ENCODE results near the gene SETBP1. TPM values are rescaled to one million over a fixed set of nuclear protein-coding genes. Genes with fewer than 3 reads are reported as not detected.

The SETBP1 gene
- total RNA-seq, 1 donor from 2014 or later = 12.0 TPM

- Mint-ChIP-seq H3K36me3 (peaks cover 41% of the 10 kb centered on the region), H3K4me1 (peaks cover under 1% of the 10 kb centered on the region), H3K4me3 (no peak overlapping the region), H3K9me3 (no peaks in the 10 kb centered on the region), H3K27ac (no peak overlapping the region), H3K27me3 (ENCODE audit: insufficient read depth, low read depth) (peaks cover 2% of the 10 kb centered on the region)
- Histone ChIP-seq H3K4me2 (no peak overlapping the region), H4K20me1 (ENCODE audit: low read depth) (no peaks in the 10 kb centered on the region), H2AFZ (replicated peaks) (no peak overlapping the region), H3K36me3 (no peaks in the 10 kb centered on the region), H3K79me2 (ENCODE audit: low read depth) (peaks cover 9% of the 10 kb centered on the region), H3F3A (ENCODE audit: low read depth) (no peaks in the 10 kb centered on the region), H3K4me3 (no peak overlapping the region), H3K4me1 (peaks cover 6% of the 10 kb centered on the region), H3K27me3 (no peaks in the 10 kb centered on the region), H3K9ac (no peak overlapping the region), H3K27ac (no peak overlapping the region), H3K9me3 (ENCODE audit: low read depth) (no peaks in the 10 kb centered on the region)
- no peak for DNase-seq (ENCODE audit: low spot score)
- TF ChIP-seq EZH2phosphoT487 (IDR thresholded peaks at IDR 0.05) (no peak), CTCF (IDR thresholded peaks at IDR 0.05) (no peak), EZH2 (IDR thresholded peaks at IDR 0.05) (no peak)
Observed at GRCh38 chr18:44764863-44765262, 84.2 kb downstream of the SETBP1 start.

DNA sequence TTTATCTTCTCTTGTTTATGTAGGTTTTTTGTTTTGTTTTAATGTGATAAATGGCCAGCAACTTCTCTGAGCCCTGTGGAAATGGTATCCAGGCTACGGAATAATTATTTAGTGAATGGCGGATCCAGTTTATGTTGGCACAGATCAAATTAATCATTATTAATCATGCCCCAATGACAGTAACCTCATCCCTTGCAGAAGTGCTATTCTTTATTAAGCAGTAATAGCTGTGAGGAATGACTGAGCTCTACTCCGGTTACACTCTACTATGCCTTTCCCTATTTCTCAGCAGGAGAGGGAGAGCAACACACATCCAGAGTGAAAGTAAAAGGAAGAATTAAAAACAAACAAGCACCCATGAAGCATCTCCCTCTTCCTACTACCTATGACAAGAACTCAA, 84.8 kb downstream of the SETBP1 start:
- H3K9me3 Mint-ChIP-seq = no peaks in the 10 kb centered on the region
- H3K4me1 Mint-ChIP-seq = peaks cover 2% of the 10 kb centered on the region
- H3K27ac Mint-ChIP-seq = no peak overlapping the region
- Histone ChIP-seq H3F3A (ENCODE audit: low read depth) (no peaks in the 10 kb centered on the region), H3K4me3 (no peak overlapping the region), H3K4me1 (peaks cover 6% of the 10 kb centered on the region), H4K20me1 (ENCODE audit: low read depth) (no peaks in the 10 kb centered on the region), H3K4me2 (no peak overlapping the region), H3K79me2 (ENCODE audit: low read depth) (peaks cover 9% of the 10 kb centered on the region), H3K27ac (no peak overlapping the region), H3K9me3 (ENCODE audit: low read depth) (no peaks in the 10 kb centered on the region), H3K27me3 (no peaks in the 10 kb centered on the region), H3K9ac (no peak overlapping the region), H2AFZ (replicated peaks) (no peak overlapping the region), H3K36me3 (no peaks in the 10 kb centered on the region)
- H3K27me3 Mint-ChIP-seq (ENCODE audit: insufficient read depth, low read depth) = peaks cover 2% of the 10 kb centered on the region
- no peak overlapping the region for H3K4me3 Mint-ChIP-seq
- no peak for DNase-seq (ENCODE audit: low spot score)
- TF ChIP-seq EZH2phosphoT487 (IDR thresholded peaks at IDR 0.05) (no peak), EZH2 (IDR thresholded peaks at IDR 0.05) (no peak), CTCF (IDR thresholded peaks at IDR 0.05) (no peak)
- peaks cover 43% of the 10 kb centered on the region for H3K36me3 Mint-ChIP-seq

GRCh38 chr18:44766450-44766849, 85.8 kb downstream of the SETBP1 start:
- H4K20me1 ChIP-seq (ENCODE audit: low read depth) = no peaks in the 10 kb centered on the region
- H3K36me3 ChIP-seq = no peaks in the 10 kb centered on the region
- H3F3A ChIP-seq (ENCODE audit: low read depth) = no peaks in the 10 kb centered on the region
- H3K4me3 Mint-ChIP-seq = no peak overlapping the region
- H2AFZ ChIP-seq (replicated peaks) = no peak overlapping the region
- H3K4me1 Mint-ChIP-seq = peaks cover 6% of the 10 kb centered on the region
- H3K27ac ChIP-seq = no peak overlapping the region
- no peak overlapping the region for H3K4me2 ChIP-seq
- TF ChIP-seq EZH2 (IDR thresholded peaks at IDR 0.05) (no peak), CTCF (IDR thresholded peaks at IDR 0.05) (no peak), EZH2phosphoT487 (IDR thresholded peaks at IDR 0.05) (no peak)
- DNase-seq (ENCODE audit: low spot score) = no peak
- H3K9me3 ChIP-seq (ENCODE audit: low read depth) = no peaks in the 10 kb centered on the region
- H3K9me3 Mint-ChIP-seq = no peaks in the 10 kb centered on the region
- no peak overlapping the region for H3K9ac ChIP-seq
- H3K4me3 ChIP-seq = no peak overlapping the region
- peaks cover 2% of the 10 kb centered on the region for H3K27me3 Mint-ChIP-seq (ENCODE audit: insufficient read depth, low read depth)
- peaks cover 6% of the 10 kb centered on the region for H3K4me1 ChIP-seq
- peaks cover 9% of the 10 kb centered on the region for H3K79me2 ChIP-seq (ENCODE audit: low read depth)
- H3K27ac Mint-ChIP-seq = no peak overlapping the region
- peaks cover 43% of the 10 kb centered on the region for H3K36me3 Mint-ChIP-seq
- H3K27me3 ChIP-seq = no peaks in the 10 kb centered on the region

All from neural progenitor cell (in vitro differentiated cells).